HG02938 (cell line): ENCODE results near the gene DCAF6.

Experiments
- ATAC-seq: cut with Tn5 transposase; IDR thresholded peaks from one replicate; pipeline ENCODE4 v1.9.1; 2021; ENCODE audit warnings: mild to moderate bottlenecking, moderate library complexity; ENCODE audit not compliant: unreplicated experiment

Gene DCAF6

DNA sequence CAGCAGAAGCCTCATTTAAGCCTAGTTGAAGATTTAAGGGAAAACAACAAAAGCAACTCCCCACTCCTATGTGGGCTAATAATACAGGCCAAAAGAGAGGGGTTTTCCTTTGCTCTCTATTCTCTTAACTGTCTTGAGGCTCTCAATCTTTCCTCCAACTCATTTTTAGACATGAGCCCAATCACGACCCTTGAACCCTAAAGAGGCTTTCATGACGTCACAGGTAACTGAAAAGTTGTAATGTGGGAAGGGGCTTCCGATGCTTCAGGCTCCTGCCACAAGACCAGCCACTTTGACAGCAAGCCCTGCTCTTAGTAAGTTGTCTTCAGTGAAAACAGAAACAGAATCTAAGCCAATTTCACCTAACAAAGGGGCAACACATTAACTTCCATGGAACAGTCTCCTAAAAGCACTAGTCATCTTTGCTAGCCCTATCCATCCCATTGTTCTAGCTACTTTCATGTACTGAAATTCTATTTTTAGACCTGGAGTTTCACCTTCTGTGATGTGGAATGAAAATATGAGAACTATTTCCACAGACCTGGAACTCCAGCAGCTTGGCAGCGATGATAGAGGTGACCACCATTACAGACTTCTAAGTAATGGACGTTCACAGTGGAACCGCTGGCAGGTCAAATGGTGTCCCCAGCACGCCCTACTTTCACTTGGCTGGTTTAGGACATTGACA, 164.0 kb downstream of the DCAF6 start:
- ATAC-seq: no peak

DNA sequence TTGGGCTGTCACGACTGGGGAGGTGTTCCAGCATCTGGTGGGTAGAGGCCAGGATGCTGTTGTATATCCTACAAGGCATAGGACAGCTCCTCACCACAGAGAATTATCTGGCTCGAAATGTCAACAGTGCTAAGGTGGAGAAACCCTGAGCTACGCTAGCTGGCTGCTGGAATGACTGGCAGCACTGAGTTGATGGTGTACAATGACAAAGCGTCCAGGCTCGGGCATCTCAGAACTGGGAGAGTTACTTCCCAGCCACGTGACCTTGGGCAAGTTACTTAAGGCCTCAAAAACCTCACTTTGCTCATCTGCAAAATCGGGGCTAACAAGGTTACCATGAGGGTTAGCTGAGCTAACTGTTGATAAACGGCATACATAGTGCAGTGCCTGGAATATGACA, 164.9 kb downstream of the DCAF6 start:
- no peak for ATAC-seq

DNA sequence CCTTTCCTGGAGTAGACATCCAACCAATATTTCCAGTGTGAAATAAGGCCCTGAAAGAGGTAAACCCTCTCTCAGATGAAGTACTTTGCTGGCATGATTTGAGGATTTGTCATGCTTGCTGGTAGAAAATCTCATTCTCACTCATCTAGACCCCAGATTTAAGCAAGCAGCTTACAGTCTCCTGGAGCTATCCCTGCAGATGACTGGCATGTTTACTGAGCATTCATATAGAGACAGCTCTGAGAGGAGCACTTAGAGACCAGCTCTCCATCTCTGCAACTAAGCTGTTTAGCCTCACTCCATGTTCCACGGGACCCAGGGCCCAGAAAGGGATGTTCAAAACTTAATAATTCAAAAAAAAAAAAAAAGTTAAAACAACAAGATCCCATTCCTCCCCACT, 166.0 kb downstream of the DCAF6 start:
- no peak for ATAC-seq

DNA sequence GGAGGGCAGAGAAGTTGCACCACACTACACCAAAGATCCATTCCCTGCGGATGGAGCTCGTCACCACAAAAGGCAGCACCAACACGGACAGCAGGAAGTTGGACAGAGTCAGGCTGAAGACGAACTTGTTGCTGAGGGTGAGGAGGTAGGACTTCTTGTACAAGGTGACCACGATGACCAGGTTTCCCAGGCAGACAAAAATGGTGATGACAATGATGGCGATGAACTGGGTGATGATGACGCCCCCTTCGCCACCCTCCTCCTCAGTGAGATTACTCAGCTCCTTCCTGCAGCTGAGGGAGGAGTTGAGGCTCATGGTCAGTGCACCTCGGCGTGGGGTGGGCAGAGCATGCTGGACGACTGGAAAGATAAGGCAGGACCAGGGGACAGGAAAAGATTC, 168.1 kb downstream of the DCAF6 start:
- no peak for ATAC-seq

DNA sequence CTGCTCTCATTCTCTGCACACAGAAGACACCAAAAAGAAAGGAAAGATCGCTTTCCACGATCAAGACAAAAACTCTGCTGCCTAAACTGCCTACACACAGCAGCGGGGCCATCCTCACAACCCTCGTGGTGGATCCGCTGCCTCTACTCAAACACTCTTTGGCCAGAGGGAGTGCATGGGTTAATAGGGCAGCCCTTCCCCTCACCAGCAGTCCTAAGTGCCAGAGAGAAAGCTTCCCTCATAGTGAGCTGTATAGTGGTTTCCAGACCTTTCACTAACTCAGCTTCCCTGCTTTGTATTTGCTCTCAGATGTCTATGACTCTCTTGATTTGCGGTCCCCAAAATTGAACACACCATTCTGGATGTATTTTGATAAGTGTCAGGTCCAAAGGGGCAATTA, 169.4 kb downstream of the DCAF6 start:
- ATAC-seq: no peak

DNA sequence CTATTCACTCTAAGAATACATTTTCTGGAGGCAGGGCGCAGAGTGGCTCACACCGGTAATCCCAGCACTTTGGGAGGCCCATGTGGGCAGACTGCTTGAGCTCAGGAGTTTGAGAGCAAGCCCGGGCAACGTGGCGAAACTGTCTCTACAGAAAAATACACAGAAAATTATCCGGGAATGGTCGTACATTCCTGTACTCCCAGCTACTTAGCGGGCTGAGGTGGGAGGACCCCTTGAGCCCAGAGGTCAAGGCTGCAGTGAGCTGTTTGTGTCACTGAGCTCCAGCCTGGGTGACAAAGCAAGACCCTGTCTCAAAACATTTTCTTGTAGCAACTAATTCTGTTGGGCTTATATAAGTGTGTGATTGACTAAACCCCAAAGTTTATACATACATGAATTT, 169.8 kb downstream of the DCAF6 start:
- no peak for ATAC-seq

DNA sequence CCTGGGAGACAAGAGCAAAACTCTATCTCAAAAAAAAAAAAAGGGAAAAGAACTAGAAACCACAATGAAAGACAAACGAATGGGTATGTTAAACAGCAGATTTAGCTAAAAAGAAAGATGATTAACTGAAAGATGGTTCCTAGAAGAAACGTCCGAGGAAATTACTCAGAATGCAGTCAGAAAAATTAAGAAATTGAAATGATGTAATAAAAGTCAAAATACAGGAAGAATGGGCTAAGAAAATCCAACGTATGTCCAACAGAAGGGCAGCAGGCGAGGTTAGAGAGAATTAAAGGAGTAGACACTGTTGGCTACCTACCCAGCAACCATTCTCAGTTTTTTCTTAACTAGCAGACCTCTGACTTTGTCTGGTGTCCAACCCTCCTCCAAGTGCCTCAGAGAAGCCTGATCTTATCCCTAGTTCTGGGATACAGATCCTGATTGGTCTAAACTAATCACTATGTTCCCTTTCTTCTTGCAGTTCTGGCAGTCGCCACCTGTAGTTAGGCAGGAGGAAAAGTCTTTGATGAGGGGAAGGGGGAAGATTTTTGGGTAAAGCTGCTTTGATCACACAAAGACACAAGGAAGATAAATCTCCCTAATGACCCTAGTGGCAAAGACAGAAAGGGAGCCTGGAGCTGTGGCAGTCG, 174.5 kb downstream of the DCAF6 start:
- ATAC-seq: no peak

DNA sequence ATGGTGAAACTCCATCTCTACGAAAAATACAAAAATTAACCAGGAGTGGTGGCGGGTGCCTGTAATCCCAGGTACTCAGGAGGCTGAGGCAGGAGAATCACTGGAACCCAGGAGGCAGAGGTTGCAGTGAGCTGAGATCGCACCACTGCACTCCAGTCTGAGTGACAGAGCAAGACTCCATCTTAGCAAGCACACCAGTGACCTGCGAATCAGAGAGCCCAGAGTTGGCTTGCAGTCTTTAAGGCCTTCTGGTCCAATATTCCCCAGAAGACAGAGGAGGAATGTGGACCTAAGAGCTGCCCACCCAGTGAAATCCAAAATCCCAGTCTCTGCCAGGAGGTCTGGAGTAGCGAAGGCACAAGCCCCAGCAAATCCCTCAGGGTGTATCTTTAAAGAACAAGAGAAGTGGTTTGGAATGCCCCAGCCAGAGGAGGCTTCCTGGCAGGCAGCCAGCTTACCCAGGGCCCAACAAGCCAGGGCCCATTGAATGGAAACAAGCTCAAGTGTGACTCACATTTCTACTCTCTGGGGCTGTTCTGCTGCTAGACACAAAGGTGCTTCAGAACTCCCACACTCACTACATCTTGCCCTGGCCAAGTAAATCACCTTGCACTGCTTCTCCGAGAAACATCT, 176.3 kb downstream of the DCAF6 start:
- ATAC-seq: no peak

DNA sequence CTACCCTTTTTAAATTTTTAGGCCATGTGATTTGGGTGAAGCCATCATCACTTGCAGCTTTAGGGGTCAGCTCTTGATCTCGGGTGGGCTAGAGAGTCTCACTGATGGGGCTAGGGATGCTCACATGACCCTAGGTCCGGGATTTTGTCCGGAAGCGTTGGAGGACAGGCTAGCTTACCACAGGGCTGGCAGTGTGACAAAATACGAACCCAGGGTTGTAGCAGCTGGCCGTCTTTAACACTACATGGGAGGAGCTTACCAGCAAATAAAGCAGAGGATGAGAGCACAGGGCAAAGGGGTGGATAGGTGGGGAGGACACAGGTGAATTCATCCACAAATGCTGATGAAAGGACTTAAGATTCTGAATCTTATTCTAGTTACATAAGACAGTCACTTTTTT, 178.4 kb downstream of the DCAF6 start:
- no peak for ATAC-seq

DNA sequence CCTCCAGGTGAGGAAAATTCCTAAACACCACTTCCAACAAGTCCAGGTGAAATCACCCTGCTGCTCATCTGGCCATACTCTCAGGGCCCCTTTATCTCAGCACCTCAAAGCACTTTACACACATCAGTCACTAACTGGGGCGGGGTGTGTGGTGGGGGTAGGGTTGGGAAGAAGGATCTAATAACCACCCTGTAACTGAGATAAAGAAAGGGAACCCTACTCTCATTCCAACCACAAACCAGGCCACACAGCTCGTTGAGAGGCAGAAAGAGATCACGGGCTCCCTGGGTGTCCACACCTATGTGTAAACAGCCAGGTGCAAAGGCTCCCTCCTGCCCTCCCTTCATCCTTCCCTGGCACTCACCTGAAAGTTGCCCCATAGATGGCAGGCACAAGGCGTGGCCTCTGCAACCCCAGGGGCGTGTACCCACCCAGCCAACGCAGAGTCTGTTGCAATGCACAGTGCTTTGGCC, 179.9 kb downstream of the DCAF6 start:
- no peak for ATAC-seq

DNA sequence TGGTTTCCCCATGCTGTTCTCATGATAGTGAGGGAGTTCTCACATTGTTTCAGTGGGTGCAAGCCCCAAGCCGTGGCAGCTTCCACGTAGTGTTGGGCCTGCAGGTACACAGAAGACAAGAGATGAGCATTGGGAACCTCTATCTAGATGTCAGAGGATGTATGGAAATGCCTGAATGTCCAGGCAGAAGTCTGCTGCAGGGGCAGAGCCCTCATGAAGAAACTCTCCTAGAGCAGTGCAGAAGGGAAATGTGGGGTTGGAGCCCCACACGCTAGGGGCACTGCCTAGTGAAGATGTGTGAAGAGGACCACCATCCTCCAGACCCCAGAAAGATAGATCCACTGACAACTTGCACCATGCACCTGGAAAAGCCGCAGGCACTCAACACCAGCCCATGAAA, 183.3 kb downstream of the DCAF6 start:
- ATAC-seq: no peak

DNA sequence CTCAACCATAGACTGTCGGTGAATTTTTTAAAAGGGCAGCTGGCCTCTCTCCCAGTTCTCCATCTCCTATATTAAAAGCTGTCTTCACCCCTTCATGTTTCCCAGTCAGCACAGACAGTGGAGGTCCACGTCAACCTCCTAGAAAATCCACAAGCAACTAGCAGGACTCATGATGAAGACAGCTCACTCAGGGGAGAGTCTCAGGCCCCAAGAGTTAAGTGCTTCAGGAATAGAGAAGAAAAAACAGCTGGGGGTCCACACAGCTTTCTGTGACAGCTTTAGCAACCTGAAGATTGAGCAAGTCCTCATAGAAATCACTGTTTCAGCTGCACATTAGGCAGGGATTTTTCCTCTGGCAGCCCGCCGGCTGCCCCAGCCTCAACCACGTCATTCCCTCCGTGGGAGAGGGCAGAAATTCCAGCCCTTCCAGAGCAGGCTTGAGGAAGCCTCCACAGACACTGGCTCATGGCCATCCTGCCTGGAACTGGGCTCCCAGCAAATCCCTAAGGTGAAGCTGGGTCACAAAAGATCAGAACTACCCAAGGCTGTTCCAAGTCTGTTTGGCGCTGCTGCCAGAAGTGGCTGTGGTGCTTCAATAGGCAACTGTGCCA, 185.0 kb downstream of the DCAF6 start:
- ATAC-seq: no peak

DNA sequence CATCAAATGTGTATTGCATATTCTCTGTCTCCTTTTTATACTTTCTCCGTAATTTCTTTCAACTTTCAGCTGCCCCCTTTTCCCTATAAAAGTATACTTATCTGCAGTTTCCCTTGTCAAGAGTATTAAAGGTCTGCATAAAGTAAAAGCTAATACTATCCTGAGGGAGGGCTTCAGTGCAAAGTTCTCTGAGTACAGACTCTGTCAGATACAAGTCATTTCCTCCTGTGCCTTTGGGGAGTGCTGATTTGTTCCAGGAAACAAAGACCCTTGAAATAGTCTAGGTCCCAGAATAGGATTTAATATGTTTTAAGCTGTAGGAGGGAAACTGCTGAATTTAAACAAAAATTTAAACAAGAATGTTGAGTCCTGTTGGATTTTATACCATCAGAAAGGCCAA, 188.6 kb downstream of the DCAF6 start:
- ATAC-seq: no peak
